GM21515 (cell line): ENCODE results near the gene SNX20.

ENCODE experiments used
- ATAC-seq: cut with Tn5 transposase; IDR thresholded peaks from one replicate; pipeline ENCODE4 v1.9.1; 2021; ENCODE audit not compliant: unreplicated experiment

Gene SNX20

DNA sequence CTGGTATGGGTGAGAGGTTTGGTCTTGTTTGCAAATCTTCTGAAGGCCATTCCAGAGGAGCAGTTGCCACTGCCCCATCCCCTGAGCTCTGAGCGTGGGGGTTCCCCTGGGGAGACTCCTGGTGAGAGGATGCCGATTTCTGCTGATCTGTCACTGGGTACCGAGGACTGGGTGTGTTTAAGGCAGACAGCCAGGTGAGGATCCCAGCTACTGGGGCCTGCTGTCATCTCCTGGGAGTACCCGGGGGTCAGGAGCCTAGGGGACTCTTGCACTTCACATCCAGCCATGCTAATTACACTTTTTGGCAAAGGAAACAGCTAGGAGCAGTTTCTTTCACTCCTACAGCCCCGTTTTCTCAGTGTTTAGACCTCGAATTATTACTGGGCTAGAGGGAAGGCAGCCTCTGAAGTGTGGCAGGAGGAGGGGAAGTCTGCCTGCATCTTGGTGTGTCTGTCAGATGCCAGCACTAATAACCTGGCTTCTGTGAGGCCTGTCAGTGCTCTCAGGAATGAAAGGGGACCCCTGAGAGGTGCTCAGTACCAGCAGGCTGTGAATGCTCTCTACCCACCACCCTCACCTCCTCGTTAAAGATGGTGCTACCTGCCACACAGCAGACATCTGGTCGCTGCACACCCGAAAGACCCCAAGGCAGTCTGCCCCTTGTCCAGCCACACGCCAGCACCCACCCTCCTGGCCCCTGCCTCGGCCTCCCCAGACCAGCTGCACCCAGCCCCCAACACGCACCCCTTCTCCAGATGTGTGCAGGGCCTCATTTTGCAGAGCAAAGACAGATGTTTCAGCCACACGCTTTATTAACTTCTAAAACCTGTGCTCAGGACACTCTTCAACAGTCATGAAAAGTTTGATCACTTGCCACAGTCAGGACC, 43.2 kb downstream of the SNX20 start:
- ATAC-seq: no peak

DNA sequence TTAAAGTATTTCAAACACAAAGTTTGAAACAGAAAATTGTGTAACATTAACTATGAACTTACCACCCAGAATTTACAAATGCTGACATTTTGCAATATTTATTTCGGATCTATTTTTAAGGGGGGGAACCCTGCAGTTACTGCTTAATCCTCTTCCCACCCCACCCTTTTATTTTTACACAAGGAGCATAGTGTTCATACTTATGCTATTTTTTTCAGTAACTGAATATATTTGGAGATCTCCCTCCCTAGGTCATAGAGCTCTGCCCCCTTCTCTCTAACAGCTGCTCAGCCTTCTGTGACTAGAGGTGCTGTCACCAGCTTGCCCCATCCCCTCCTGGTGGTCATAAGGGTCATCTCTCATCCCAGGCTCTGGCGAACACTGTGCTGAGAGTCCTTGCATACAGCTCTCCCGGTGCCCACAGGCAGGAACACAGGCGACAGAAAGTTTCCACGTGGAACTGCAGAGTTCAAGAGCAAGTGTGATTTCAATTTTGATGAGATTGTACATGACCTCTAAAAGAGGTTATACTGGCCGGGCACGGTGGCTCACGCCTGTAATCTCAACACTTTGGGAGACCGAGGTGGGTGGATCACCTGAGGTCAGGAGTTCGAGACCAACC, 44.2 kb downstream of the SNX20 start:
- no peak for ATAC-seq

DNA sequence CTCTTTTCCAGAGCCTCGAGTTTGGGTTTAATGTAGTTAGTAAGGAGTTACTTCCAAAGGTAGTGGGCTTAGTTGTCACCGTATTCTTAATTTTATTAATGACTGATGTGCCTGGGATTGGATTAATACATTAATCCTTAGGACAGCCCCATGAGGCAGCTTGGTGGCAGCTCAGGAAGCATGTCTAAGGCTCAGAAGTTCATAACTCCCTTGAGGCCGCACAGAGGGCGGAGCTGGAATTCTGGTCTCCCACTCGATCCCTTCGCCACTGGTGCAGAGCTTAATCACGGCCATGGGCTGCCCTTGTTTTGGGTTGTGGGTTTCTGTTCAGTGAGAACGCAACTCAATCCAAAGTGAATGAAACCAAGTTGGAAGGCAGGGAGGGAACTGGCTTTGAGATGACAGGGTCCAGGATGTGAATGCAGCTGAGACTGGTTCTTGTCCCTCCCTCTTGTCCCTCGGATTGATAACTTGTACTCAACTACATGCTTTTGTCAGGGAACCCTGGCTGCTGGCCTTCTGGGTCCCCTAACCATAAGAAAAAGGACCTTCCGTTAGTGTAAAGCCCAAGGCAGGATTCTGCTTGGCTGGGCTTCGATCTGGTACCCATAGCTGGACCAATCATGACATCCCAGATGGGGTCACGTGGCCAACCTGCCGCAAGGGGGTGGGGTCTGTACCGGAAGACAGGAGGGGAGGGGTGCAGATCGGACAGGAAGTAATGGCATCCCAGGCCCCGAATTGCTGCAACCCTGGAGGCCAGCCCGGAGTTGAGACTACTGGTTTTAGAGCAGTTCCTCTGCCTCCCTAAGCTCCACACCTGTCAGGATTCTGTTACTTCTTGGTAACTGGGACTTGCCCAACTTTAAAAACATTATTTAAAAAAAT, 45.4 kb downstream of the SNX20 start:
- no peak for ATAC-seq

DNA sequence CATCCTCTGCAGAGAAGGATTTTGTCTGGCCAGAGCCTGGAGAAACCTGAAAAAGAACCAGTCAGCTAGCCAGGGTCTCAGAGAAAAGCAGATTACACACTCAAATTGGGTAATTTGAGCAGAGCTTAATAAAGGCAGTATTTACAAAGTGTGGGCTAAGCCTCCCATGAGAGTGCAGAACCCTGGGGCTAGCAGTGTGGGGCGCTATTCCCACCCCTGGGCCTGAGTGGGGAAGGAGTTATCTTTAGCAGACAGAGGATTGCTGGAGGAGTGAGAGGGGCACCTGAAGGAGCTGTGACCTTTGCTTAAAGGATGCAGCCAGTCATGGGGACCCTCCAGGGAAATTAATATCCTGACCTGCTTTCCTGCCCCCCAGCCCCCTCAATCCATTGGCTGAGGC, 46.2 kb downstream of the SNX20 start:
- no peak for ATAC-seq

DNA sequence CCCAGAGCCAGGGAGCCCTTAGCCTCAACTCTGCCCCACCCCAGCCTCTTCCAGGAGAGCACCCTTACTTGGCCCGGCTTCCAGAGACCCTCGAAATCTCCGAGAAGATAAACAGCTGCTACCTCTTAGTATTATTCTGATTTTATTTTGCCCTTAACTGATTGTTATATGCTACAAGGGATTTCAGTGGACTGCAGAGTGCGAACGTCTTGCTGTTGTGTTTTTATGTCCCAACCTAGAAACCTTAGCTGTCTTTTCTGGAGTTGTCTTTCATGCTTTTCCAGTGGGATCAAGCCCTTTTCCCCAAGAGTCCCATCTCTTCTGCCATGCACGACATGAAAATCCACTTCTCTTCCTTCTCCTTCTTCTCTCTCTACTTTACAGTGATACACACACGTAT, 47.0 kb downstream of the SNX20 start:
- ATAC-seq: no peak

DNA sequence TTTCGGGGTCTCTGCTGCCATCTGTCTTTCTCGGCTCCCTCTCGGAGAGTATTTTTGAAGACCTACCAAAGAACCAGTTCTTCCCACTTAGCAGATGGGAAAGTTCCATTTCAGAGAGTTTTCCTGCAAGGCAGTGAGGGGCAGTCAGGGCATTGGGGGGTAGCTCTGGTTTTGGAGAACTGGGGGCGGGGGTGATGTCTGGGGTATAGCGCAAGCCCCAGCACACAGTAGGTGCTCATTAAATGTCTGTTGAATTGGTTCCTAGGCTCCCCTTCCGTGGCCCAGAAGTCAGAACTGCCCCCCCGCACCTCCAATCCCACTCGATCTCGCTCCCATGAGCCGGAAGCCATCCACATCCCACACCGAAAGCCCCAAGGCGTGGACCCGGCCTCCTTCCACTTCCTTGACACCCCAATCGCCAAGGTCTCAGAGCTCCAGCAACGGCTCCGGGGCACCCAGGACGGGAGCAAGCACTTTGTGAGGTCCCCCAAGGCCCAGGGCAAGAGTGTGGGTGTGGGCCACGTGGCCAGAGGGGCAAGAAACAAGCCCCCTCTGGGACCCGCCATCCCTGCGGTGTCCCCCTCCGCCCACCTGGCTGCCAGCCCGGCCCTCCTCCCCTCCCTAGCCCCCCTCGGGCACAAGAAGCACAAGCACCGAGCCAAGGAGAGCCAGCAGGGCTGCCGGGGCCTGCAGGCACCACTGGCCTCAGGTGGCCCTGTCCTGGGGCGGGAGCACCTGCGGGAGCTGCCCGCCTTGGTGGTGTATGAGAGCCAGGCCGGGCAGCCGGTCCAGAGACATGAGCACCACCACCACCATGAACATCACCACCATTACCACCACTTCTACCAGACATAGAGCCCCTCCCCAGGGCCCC, 47.9 kb downstream of the SNX20 start:
- no peak for ATAC-seq

DNA sequence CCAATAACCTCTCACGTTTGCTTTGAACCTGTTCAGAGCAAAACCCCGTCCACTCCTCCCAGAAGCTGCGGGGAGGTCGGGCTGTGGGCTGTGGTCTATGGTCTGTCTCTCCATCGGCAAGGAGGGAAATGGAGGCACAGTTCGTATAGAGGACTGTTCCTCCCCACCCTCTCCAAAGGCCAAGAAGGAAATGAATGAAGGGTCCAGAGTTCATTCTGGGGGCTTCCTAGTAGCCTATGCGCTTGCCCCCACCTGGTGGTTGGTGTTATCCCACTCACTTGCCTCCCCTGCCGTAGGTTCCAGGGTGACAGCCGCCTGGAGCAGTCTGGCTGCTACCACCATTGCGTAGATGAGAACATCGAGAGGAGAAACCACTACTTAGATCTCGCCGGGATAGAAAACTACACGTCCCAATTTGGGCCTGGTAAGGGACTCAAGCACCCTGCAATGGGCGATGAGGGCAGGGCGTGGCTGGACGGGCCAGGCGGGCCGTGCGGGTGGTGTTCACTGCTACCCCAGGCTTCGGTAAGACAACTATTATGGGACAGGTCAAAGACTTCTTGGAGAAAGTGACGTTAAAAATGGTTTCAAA, 49.0 kb downstream of the SNX20 start:
- no peak for ATAC-seq

DNA sequence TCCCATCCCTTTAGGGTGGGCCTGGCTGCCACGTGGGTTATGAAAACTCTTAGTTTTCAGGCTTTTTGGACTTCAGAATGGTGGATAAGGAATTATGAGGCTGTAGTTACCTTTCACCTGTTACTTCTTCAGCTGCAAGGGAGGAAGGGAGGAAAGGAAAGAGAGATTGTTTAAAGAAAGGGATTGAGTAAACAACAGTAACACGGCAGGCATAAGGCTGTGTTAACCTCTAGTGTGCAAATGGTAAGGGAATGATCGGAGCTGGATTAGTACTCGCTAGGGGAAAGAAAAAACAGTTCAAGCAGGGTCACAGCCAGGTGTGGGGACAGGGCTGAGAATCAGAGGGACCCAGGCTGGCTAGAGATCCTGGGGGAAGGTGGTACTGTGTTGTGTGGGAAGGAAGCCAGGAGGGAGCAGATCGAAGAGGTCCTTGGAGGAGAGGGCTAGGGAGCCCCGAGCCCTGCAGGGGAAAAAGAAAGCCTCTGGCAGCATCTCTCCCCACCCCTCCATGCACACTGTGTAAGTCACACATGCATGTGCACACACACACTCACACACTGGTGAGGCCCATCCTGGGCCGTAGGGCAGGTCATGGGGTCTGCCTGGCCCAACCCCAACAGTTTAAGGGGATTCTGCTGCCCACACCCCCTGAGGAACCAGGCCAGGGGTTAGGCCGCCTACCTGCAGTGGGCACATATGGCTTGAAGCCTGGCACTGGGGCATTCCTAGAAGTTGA, 49.7 kb downstream of the SNX20 start:
- ATAC-seq: no peak

DNA sequence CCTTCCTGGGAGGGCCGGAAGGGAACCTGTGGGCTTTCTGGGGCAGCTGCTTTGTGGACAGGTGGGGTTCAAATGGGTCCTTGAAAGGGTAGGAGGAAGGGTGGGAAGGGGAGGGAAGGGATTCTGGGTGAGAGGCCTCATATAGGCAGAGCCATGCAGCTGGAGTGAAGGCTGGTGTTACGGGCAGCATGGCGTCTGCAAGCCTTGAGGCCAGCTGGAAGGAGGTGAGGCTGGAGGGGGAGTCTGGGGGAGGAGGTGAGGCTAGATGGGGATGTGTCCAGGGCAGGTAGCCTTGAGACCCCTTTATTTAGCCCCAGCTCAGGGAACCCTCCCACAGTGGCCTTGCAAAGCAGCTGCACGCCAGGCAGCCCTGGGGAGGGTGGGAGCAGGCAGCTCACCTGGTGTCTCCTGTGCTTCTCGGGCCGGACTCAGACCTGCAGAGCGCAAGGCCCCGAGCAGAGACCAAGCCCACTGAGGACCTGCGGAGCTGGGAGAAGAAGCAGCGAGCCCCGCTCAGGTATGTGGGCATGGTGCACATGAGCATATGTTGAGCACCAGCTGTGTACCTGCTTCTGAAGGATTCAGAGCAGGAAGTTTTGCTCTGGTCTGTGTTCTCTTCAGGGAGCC, 50.6 kb downstream of the SNX20 start:
- no peak for ATAC-seq

DNA sequence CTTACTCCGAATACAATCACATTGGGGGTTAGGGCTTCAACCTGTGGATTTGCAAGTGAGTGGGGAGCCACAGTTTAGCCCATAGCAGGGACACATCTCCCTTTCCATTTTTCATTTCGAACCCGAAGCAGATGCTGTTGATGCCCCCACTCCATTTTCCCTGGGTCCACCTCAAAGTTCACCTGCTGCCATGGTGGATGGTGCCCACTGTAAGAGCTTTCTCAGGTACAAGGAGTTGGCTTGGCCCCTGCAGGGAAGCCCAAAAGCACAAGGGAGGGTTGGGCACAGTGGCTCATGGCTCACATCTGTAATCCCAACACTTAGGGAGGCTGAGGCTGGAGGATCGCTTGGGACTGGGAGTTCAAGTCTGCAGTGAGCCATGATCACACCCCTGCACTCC, 51.8 kb downstream of the SNX20 start:
- no peak for ATAC-seq

DNA sequence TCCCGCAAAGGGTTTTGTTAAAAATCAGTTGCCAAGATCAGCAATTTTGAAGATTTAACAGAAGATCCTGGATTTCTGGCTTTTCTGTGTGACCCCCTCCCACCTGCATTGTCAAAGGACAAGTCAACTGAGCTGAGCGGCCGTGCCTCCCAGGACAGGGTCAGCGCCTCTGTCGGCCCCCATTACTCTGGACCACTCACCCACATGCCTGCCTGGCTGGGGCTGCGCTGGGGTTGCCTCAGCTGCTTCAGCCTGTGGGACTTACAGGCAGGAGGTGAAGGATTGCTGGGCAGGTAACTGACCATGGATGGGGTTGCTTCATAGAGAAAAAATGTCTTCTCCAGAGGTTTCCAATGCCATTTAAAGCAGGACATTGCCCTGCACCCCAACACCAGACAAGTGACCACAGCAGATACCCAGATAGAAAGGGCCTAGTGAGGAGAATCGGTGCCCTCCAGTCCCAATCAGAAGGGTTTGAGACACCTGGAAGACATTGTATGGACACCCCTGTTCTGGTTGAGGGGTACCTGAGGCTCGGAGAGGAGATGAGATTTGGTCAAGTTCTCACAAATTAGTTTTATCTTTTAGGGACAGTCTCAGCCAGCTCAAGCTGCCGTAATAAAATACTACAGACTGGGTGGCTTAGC, 52.8 kb downstream of the SNX20 start:
- no peak for ATAC-seq

DNA sequence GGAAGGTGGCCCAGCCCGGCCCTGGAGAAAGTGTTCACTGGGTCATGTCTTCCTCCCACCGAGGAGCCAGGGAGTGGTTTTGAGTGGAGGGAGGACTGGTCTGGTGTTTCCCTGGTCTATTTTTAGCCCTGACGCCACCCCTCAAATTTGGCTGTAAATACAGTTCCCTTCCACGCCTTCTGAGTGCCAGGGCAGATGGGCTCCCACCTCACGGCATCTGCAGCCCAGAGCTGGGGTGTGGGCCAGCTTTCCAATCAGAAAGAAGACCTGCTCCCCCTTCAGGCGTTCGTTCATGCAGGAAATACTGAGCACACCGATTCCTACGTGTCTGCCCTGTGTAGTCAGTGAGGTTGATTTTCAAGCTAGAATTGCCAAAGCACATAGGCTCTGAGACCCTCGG, 53.7 kb downstream of the SNX20 start:
- ATAC-seq: no peak

DNA sequence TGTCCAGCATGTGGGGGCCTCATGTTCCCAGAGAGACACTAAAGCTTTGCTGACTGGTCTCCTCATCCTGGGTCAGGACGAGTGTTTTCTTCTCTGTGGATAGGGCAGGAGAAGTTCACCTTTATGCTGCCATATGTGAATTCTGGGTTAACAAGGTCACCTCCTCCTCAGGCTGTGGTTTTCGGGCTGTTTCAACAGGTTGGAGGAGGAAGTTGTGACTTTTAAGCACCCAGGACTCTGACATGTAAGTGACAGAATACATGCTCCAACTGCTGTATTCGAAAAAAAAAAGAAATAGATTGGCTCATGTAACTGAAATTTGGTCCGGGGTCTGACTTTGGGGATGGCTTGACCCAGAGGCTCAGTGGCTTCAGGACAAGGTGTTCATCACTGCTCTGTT, 54.2 kb downstream of the SNX20 start:
- ATAC-seq: no peak

DNA sequence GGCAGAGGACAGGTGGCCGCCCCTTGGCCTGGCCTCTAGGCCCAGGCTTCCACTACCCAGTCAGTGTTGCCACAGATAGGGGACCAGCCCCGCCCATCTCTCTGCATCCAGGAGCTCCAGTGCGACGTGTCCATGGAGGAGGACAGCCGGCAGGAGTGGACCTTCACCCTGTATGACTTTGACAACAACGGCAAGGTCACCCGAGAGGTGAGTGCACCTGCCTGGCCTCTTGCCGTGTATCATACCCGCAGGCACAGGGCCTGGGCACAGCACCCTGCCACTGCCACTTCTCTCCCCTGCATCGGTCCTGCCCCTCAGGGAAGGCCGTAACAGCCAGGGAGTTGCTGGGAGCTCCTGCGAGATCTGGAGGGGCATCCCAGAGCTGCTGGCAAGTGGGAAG, 55.7 kb downstream of the SNX20 start:
- no peak for ATAC-seq

DNA sequence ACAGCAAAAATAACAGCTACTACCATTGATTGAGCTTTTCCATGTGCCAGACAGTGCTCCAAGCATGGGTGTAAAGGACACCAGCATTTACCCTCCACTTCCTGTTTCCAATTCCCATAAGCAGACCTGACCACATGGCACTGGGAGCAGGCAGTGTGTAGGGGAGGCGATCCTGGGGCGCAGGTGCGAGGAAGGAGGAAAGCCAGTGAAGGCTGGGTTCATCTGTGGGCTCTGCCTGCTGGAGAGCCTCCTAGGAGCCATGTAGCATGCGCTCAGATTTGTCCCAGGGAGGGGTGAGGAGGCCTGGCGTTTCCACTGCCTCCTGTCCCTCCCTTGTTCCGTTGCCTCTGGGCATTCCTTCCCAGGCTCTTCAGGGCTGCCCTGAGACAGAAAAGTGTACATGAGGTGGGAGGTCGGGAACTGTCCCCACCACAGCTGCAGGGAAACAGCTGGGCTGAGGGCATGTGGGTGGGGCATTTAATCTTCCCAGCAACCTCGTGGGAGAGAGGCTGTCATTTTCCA, 56.6 kb downstream of the SNX20 start:
- no peak for ATAC-seq

DNA sequence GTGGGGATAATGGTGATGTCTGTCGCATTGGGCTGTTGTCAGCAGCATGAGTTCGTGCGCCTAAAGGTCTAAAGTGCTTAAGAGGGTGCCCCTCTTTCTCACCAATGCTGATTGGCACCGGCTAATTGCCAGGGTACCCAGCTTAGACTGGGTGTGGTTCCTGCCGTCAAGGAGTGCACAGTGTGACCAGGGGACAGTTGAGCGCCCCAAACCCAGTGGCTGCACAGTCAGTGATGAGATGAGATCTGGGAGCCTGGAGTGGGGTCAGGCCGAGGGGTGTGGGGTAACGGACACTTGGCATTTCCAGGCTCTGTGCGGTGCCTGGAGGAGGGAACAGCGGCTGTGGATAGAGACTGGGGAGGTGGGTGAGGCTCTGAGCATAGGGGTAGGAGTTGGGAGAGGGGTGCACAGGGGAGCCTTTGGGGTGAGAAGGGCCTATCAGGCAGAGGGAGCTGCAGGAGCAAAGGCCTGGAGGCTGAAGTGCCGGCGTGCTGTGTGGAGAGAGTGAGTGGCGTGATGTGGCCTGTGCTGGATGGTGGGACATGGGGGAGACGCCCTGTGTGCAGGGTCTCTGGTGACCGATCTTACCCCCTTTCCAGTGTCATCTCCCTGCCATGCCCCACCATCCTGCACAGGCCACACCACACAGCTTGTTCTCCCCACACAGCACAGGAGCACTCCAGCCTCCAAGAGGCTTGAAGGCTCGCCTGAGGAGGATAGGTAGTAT, 58.3 kb downstream of the SNX20 start:
- ATAC-seq: no peak

DNA sequence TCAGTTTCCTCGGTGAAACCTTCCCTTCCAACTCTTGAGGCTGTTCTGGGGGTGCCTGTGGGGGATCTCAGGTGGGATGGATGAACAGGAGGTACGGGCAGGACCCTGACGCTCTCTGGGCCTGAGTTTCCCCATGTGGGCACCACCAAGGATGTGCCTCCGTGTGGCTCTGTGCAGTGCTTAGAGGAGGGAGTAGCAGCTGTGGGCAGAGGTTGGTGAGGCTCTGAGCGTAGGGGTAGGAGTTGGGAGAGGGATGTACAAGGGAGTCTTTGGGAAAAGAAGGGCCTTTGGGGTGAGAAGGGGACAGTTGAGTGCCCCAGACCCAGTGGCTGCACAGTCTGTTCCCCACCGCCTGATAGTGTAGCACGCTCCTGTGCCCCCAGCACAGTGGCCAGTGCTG, 59.1 kb downstream of the SNX20 start:
- ATAC-seq: no peak
